ENCODE data around the gene PPARD. TPM values are rescaled to one million over a fixed set of nuclear protein-coding genes. Genes with fewer than 3 reads are reported as not detected.
"Not testable (repeated sequence)": the region's sequence is repeated elsewhere in the genome, so short reads cannot be mapped to it uniquely, and the experiment has no call there.

The PPARD gene
- total RNA-seq, 2 donors from 2014 or later: 11.0 to 14.8 TPM

- Histone ChIP-seq H3K4me1 (no peaks in the 10 kb centered on the region), H3K27ac (no peak overlapping the region), H3K4me3 (no peak overlapping the region), H3K9me3 (no peaks in the 10 kb centered on the region), H3K27me3 (no peaks in the 10 kb centered on the region), H3K36me3 (no peaks in the 10 kb centered on the region)
- TF ChIP-seq, protein P1, sequence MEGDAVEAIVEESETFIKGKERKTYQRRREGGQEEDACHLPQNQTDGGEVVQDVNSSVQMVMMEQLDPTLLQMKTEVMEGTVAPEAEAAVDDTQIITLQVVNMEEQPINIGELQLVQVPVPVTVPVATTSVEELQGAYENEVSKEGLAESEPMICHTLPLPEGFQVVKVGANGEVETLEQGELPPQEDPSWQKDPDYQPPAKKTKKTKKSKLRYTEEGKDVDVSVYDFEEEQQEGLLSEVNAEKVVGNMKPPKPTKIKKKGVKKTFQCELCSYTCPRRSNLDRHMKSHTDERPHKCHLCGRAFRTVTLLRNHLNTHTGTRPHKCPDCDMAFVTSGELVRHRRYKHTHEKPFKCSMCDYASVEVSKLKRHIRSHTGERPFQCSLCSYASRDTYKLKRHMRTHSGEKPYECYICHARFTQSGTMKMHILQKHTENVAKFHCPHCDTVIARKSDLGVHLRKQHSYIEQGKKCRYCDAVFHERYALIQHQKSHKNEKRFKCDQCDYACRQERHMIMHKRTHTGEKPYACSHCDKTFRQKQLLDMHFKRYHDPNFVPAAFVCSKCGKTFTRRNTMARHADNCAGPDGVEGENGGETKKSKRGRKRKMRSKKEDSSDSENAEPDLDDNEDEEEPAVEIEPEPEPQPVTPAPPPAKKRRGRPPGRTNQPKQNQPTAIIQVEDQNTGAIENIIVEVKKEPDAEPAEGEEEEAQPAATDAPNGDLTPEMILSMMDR (IDR thresholded peaks at IDR 0.05): no peak
- no peak for DNase-seq (ENCODE audit: low spot score)
Observed at GRCh38 chr6:35328108-35328723, 14.1 kb upstream of the PPARD start.

- H3K9me3 ChIP-seq; DNase-seq (ENCODE audit: low spot score); H3K4me3 ChIP-seq; H3K36me3 ChIP-seq; H3K27ac ChIP-seq; H3K27me3 ChIP-seq; H3K4me1 ChIP-seq: not testable (repeated sequence)
Observed at GRCh38 chr6:35328965-35329364, 13.4 kb upstream of the PPARD start.

- no peaks in the 10 kb centered on the region for H3K27me3 ChIP-seq
- DNase-seq (ENCODE audit: low spot score): no peak
- TF ChIP-seq, protein P1 (IDR thresholded peaks at IDR 0.05): no peak
- H3K4me3 ChIP-seq: no peak overlapping the region
- H3K9me3 ChIP-seq: no peaks in the 10 kb centered on the region
- no peaks in the 10 kb centered on the region for H3K4me1 ChIP-seq
- H3K27ac ChIP-seq: no peak overlapping the region
- no peaks in the 10 kb centered on the region for H3K36me3 ChIP-seq
Observed at GRCh38 chr6:35330541-35331119, 11.7 kb upstream of the PPARD start.

DNA sequence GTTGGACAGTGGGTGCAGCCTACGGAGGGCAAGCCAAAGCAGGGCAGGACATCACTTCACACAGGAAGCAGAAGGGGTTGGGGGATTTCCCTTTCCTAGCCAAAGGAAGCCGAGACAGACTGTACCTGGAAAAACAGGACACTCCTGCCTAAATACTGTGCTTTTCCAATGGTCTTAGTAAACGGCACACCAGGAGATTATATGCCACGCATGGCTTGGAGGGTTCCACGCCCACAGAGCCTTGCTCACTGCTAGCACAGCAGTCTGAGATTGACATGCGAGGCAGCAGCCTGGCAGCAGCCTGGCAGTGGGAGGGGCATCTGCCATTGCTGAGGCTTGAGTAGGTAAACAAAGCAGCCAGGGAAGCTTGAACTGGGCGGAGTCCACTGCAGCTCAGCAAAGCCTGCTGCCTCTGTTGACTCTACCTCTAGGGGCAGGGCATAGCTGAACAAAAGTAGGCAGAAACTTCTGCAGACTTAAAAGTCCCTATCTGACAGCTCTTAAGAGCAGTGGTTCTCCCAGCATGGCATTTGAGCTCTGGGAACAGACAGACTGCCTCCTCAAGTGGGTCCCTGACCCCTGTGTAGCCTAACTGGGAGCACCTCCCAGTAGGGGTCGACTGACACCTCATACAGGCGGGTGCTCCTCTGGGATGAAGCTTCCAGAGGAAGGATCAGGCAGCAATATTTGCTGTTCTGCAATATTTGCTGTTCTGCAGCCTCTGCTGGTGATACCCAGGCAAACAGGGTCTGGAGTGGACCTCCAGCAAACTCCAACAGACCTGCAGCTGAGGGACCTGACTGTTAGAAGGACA is 10.1 kb upstream of the PPARD start:
- not testable (repeated sequence) for H3K4me3 ChIP-seq; H3K4me1 ChIP-seq; H3K9me3 ChIP-seq; H3K36me3 ChIP-seq; H3K27ac ChIP-seq; DNase-seq (ENCODE audit: low spot score); H3K27me3 ChIP-seq

GRCh38 chr6:35341557-35341956 is 801 bp upstream of the PPARD start:
- no peak overlapping the region for H3K27ac ChIP-seq
- DNase-seq (ENCODE audit: low spot score): no peak
- TF ChIP-seq, protein P1 (IDR thresholded peaks at IDR 0.05): no peak
- no peaks in the 10 kb centered on the region for H3K27me3 ChIP-seq
- H3K4me3 ChIP-seq: no peak overlapping the region
- no peaks in the 10 kb centered on the region for H3K9me3 ChIP-seq
- H3K4me1 ChIP-seq: peaks cover 0 to 15% of the 10 kb centered on the region in 2 donors
- peaks cover 3% of the 10 kb centered on the region for H3K36me3 ChIP-seq

DNA sequence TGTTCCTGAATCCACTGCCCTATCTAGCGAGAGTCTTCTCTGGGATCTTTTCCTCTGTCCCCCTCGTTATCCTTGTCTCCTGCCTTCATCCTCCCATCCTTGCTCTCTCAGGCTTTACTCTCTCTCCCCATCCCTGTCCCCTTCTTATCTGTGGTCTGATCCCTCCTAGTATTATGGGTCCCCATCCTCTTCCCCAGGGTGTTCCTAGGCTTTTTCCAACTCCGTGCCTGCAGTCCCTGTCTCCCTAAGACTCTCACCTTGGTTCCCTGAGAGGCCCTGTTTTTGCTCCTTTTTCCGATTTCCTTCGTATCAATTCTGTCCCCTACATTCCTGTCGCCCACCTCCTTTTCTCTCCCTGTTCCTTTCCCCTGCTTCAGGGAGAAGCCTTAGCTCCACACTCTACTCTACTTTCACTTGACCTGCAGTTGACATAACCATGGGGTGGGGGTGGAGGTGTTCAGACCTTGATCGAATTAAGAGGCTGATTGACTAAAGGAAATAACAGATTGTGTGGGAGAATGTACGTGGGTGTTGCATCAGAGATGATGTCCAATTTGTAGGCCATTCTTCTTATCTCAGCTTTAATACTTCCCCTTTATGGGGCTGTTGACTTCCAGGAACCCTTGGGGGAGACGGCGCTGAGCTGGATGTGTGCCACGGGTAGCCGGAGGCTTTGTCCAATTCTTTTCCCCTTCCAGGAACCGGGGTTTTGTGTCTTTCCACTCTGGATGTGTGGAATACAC is 905 bp downstream of the PPARD start:
- H3K9me3 ChIP-seq: no peaks in the 10 kb centered on the region
- H3K4me3 ChIP-seq: peak overlapping the region; percentile 83 to 99
- peaks cover 0 to 15% of the 10 kb centered on the region in 2 donors for H3K4me1 ChIP-seq
- TF ChIP-seq, protein P1 (IDR thresholded peaks at IDR 0.05): no peak
- no peak for DNase-seq (ENCODE audit: low spot score)
- H3K36me3 ChIP-seq: peaks cover 12% of the 10 kb centered on the region
- H3K27me3 ChIP-seq: no peaks in the 10 kb centered on the region
- H3K27ac ChIP-seq: peak overlapping the region; percentile 91 to 93
